Panc1 (cell line): Measurements from ENCODE around the gene TRAF7.

Experiments used
- POLR2AphosphoS5 ChIP-seq: IDR thresholded peaks from 2 replicates; pipeline ENCODE4 v1.6.1; 2012; ENCODE audit warnings: mild to moderate bottlenecking, low read depth, low read length, moderate library complexity
- TF ChIP-seq, protein P1 (sequence below): fragments of 450-650 bp; IDR thresholded peaks from 2 replicates; pipeline ENCODE4 v1.5.1; 2017; ENCODE audit warnings: mild to moderate bottlenecking

DNA sequence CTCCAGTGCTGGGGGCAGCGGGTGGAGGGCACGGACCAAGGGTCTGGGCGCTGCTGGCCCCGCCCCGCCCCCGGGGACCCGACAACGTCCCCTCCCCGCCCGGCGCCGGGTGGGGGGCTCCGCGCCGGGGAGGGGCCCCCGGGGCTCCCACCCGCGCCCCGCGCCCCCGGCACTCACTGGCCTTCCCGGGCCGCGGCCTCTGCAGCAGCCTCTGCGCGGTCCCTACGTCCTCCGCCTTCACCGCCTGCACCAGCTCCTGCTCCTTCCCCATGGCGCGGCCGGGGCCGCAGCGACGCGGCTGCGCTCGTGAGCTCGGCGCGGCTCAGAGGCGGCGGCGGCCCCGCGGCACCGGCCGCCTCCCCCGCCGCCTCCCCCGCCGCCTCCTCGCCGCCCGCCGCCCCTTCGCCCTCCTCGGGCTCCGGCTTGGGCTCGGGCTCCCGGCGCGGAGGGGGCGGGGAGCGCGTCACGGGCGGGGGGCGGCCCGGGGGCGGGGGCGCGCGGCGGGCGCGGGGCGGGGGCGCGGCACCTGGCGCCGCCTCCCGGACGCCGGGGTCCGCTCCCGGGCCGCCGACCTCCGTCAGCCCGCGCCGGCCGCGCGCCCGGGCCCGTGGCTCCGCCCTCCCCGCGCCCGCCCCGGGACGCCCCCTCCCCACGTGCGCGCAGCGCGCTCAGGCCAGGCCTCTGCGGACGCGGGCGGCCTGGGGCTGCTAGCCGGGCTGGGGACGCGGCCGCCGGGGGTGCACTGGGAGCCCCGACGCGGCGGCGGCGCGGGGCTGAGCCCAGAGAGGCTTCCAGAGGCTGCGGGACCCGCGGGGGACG lies 40.8 kb downstream of the TRAF7 start, which contains the start of gene CASKIN1:
- TF ChIP-seq, protein P1, sequence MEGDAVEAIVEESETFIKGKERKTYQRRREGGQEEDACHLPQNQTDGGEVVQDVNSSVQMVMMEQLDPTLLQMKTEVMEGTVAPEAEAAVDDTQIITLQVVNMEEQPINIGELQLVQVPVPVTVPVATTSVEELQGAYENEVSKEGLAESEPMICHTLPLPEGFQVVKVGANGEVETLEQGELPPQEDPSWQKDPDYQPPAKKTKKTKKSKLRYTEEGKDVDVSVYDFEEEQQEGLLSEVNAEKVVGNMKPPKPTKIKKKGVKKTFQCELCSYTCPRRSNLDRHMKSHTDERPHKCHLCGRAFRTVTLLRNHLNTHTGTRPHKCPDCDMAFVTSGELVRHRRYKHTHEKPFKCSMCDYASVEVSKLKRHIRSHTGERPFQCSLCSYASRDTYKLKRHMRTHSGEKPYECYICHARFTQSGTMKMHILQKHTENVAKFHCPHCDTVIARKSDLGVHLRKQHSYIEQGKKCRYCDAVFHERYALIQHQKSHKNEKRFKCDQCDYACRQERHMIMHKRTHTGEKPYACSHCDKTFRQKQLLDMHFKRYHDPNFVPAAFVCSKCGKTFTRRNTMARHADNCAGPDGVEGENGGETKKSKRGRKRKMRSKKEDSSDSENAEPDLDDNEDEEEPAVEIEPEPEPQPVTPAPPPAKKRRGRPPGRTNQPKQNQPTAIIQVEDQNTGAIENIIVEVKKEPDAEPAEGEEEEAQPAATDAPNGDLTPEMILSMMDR: no peak
- TF ChIP-seq POLR2AphosphoS5: no peak
